A549 treated with AZD9567 at 1 μM for 4 hours (cell line): Measurements from ENCODE around the gene MICAL1. TPM values are rescaled to one million over a fixed set of nuclear protein-coding genes. Genes with fewer than 3 reads are reported as not detected.

ENCODE experiments used
- total RNA-seq: library from RNA; stranded (reverse); fragments of 200-300 nt; extraction: Qiagen RNA extraction; gene quantifications from 5 replicates; pipeline ENCODE4 v1.2.3, GENCODE V29; 2022; ENCODE audit not compliant: insufficient read depth

MICAL1 gene, protein sequence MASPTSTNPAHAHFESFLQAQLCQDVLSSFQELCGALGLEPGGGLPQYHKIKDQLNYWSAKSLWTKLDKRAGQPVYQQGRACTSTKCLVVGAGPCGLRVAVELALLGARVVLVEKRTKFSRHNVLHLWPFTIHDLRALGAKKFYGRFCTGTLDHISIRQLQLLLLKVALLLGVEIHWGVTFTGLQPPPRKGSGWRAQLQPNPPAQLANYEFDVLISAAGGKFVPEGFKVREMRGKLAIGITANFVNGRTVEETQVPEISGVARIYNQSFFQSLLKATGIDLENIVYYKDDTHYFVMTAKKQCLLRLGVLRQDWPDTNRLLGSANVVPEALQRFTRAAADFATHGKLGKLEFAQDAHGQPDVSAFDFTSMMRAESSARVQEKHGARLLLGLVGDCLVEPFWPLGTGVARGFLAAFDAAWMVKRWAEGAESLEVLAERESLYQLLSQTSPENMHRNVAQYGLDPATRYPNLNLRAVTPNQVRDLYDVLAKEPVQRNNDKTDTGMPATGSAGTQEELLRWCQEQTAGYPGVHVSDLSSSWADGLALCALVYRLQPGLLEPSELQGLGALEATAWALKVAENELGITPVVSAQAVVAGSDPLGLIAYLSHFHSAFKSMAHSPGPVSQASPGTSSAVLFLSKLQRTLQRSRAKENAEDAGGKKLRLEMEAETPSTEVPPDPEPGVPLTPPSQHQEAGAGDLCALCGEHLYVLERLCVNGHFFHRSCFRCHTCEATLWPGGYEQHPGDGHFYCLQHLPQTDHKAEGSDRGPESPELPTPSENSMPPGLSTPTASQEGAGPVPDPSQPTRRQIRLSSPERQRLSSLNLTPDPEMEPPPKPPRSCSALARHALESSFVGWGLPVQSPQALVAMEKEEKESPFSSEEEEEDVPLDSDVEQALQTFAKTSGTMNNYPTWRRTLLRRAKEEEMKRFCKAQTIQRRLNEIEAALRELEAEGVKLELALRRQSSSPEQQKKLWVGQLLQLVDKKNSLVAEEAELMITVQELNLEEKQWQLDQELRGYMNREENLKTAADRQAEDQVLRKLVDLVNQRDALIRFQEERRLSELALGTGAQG
- total RNA-seq = 14.7 to 19.2 TPM (median 16.7 TPM) in 5 replicates

DNA sequence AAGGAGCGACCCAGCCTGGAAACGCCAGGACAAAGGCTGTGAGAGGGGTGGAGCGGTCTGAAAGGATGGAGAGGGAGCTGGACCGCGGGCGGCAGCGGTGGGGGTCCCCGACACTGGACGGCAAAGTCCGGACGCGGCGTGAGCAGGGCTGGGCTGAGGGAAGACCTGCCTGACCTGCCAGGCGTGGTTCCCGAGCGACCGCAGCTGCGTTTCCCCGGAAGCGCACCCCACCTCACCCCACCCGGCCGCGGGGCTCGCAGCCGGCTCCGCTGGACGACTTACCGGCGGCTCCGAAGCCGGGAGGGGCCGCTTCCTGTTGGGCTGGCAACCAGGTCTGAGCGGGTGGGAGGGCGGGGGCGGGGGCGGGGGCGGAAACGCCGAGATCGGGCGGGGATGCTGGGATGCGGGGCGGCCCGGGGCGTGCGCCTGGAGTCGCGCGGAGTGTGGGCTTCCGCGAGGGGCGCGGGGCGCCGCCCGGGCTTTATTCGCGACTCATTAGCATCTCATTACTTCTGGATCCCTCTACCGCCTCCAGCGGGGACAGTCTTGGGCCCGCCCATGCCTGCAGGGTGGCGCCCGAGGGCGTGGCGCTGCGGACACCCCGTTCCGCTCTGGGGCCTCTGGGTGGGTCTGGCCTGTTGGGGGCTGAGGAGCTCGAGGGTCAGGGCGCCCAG, at the start of gene MICAL1:
TSS of gene MICAL1 (minus strand) at position 336 of the 674 bp plus-strand sequence. CDS start 1,576 bp downstream, outside the sequence.

DNA sequence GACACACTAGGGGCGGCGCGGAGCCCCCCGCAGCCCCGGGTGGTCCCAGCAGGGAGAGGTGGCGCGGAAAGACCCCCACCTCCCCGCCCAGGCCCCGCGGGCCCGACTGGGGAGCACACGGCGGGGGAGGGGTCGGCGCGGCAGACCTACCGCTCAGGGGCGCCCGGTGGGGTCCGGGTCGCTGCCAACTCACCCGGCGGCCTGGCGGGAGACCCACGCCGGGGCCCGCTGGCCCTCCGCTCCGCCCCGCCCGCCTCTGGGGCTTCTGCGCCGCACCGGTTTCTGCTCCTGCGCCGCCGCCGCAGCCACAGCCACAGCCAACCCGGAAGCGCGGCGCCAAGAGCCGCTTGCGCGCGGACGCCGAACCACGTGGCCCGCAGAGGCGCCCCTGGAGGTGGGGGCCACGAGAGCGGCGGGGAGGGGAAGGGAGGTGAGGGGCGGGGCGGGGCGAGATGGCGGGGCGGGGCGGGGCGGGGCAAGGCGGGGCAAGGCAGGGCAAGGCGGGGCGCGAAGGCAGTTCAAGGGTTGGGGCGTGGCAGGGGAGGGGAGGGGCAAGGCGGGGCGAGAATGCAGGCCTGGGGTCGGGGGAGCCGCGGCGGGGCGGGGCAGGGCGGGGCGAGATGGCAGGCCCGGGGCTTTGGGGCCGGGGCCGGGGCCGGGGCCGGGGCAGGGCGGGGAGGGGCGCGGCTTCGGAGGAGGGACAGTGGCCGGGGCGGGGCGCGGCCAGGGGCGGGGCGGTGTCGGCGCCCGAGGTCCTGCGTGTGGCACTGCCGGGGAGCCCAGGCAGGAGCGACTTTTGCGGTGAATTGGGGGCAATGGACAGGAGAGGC, 27.5 kb upstream of the MICAL1 start, which contains the start of gene ZBTB24:
TSS of gene ZBTB24 (minus strand) at position 315 of the 830 bp plus-strand sequence. CDS start 1,193 bp downstream, outside the sequence.

GRCh38 chr6:109440331-109441068, 15.1 kb downstream of the MICAL1 start, which contains the start of the genes PPIL6 and SMPD2:
TSS of gene PPIL6 (minus strand) at chr6:109440628. CDS start at chr6:109440590, 38 bp downstream.
TSS of gene SMPD2 (plus strand) at chr6:109440724. CDS start at chr6:109441122, 398 bp downstream.

Other genes with a start within 250 kb of the MICAL1 start
- 92.1 to 134 TPM (median 117 TPM) in 5 replicates for gene CD164, start 73.3 kb downstream of the MICAL1 start, total RNA-seq
- 2.0 to 3.3 TPM (median 2.9 TPM) in 5 replicates for gene PPIL6, start 15.1 kb downstream of the MICAL1 start, total RNA-seq
- gene SMPD2, start 15.0 kb downstream of the MICAL1 start, total RNA-seq = 7.5 to 16.3 TPM (median 14.0 TPM) in 5 replicates
- 4.4 to 6.0 TPM (median 4.8 TPM) in 5 replicates for gene ZBTB24, start 27.4 kb upstream of the MICAL1 start, total RNA-seq
- 1.0 to 1.5 TPM (median 1.1 TPM) in 5 replicates for gene AK9, start 235.4 kb upstream of the MICAL1 start, total RNA-seq
- 3.8 to 5.6 TPM (median 4.1 TPM) in 5 replicates for gene FIG4, start 235.5 kb upstream of the MICAL1 start, total RNA-seq